ENCODE results near the gene FOXO1. TPM values are rescaled to one million over a fixed set of nuclear protein-coding genes. Genes with fewer than 3 reads are reported as not detected.
A peak's percentile ranks its signal among the peaks of the same experiment; 100 is the strongest.

FOXO1 gene
- total RNA-seq, 1 donor from 2014 or later: 31.7 TPM

- no peak for TF ChIP-seq CTCF (IDR thresholded peaks at IDR 0.05; ENCODE audit: unreplicated experiment)
- DNase-seq (ENCODE audit: low spot score in 2 of 2, unreplicated experiment in 2 of 2): no peak
- peak overlapping the region; percentile 35 for H3K27ac Mint-ChIP-seq
- peaks cover 11% of the 10 kb centered on the region for H3K9me3 Mint-ChIP-seq
- peaks cover 4% of the 10 kb centered on the region for H3K36me3 Mint-ChIP-seq
- H3K27me3 Mint-ChIP-seq (ENCODE audit: low read depth): no peaks in the 10 kb centered on the region
- H3K4me3 Mint-ChIP-seq: no peak overlapping the region
- H3K4me1 Mint-ChIP-seq: peaks cover 59% of the 10 kb centered on the region
These were observed 8.5 kb downstream of the FOXO1 start for GRCh38 chr13:40657951-40658350.

GRCh38 chr13:40657307-40657706 is 9.1 kb downstream of the FOXO1 start:
- DNase-seq (ENCODE audit: low spot score in 2 of 2, unreplicated experiment in 2 of 2): no peak
- no peak overlapping the region for H3K4me3 Mint-ChIP-seq
- H3K36me3 Mint-ChIP-seq: peaks cover 4% of the 10 kb centered on the region
- H3K4me1 Mint-ChIP-seq: peaks cover 55% of the 10 kb centered on the region
- TF ChIP-seq CTCF (IDR thresholded peaks at IDR 0.05; ENCODE audit: unreplicated experiment): no peak
- H3K27me3 Mint-ChIP-seq (ENCODE audit: low read depth): no peaks in the 10 kb centered on the region
- H3K9me3 Mint-ChIP-seq: peaks cover 11% of the 10 kb centered on the region
- H3K27ac Mint-ChIP-seq: peak overlapping the region; percentile 35

GRCh38 chr13:40656358-40656757 is 10.1 kb downstream of the FOXO1 start:
- no peak overlapping the region for H3K4me3 Mint-ChIP-seq
- no peak for TF ChIP-seq CTCF (IDR thresholded peaks at IDR 0.05; ENCODE audit: unreplicated experiment)

GRCh38 chr13:40653527-40654318 is 12.7 kb downstream of the FOXO1 start:
- H3K27ac Mint-ChIP-seq: peak overlapping the region; percentile 27
- no peak for DNase-seq (ENCODE audit: low spot score in 2 of 2, unreplicated experiment in 2 of 2)
- TF ChIP-seq CTCF (IDR thresholded peaks at IDR 0.05; ENCODE audit: unreplicated experiment): no peak
- H3K36me3 Mint-ChIP-seq: peaks cover 4% of the 10 kb centered on the region
- H3K4me3 Mint-ChIP-seq: no peak overlapping the region
- H3K9me3 Mint-ChIP-seq: peaks cover 11% of the 10 kb centered on the region
- peaks cover 57% of the 10 kb centered on the region for H3K4me1 Mint-ChIP-seq
- H3K27me3 Mint-ChIP-seq (ENCODE audit: low read depth): no peaks in the 10 kb centered on the region

More at GRCh38 chr13:40656358-40656757, 10.1 kb downstream of the FOXO1 start:
- peaks cover 4% of the 10 kb centered on the region for H3K36me3 Mint-ChIP-seq
- H3K4me1 Mint-ChIP-seq: peaks cover 53% of the 10 kb centered on the region
- DNase-seq (ENCODE audit: low spot score in 2 of 2, unreplicated experiment in 2 of 2): no peak
- peak overlapping the region; percentile 48 for H3K27ac Mint-ChIP-seq
- H3K9me3 Mint-ChIP-seq: peaks cover 11% of the 10 kb centered on the region
- H3K27me3 Mint-ChIP-seq (ENCODE audit: low read depth): no peaks in the 10 kb centered on the region

GRCh38 chr13:40652588-40652940 is 13.9 kb downstream of the FOXO1 start:
- Mint-ChIP-seq H3K36me3 (no peaks in the 10 kb centered on the region), H3K27ac (no peak overlapping the region), H3K4me1 (peaks cover 58% of the 10 kb centered on the region), H3K4me3 (no peak overlapping the region), H3K27me3 (ENCODE audit: low read depth) (no peaks in the 10 kb centered on the region), H3K9me3 (peaks cover 3% of the 10 kb centered on the region)
- DNase-seq (ENCODE audit: low spot score in 2 of 2, unreplicated experiment in 2 of 2): no peak
- TF ChIP-seq CTCF (IDR thresholded peaks at IDR 0.05; ENCODE audit: unreplicated experiment): no peak
